A673 (cell line): Measurements from ENCODE around the gene ITPR1. TPM values are rescaled to one million over a fixed set of nuclear protein-coding genes. Genes with fewer than 3 reads are reported as not detected.

ENCODE experiments used
- BruUV-seq: library from RNA; stranded (reverse); fragments of 400-500 nt; replicated peaks from 2 replicates; lab custom pipeline; 2021; lab: Mats Ljungman, UMichigan
- CTCF ChIA-PET: fragments of 300-600 bp; sonication (Branson Sonifier 250); formaldehyde crosslinking; loops from one replicate; lab custom pipeline; 2022; ENCODE audit warnings: antibody characterized with exemption; lab: Charles Lee
- POLR2A ChIA-PET: fragments of 300-600 bp; sonication (Branson Sonifier 250); formaldehyde crosslinking; loops from one replicate; lab custom pipeline; 2022; ENCODE audit warnings: antibody characterized with exemption; ENCODE audit not compliant: low non-redundant PET; lab: Charles Lee
- DNase-seq: peaks from one replicate; pipeline ENCODE4 v3.0.0-alpha.2; 2015; ENCODE audit warnings: low spot score
- H3K27ac ChIP-seq: fragments of 200-600 bp; sonication (generic); 2 replicates; pipeline ENCODE4 v1.5.1; 2016; ENCODE audit warnings: mixed run types, low read depth, mild to moderate bottlenecking, mixed read lengths, antibody characterized with exemption, low read length; ENCODE audit not compliant: poor library complexity, severe bottlenecking
- H3K27me3 ChIP-seq: fragments of 200-600 bp; sonication (generic); replicated peaks from 2 replicates; pipeline ENCODE4 v1.6.1; 2017; ENCODE audit warnings: mixed run types, low read depth, mild to moderate bottlenecking, mixed read lengths, antibody characterized with exemption, low read length; ENCODE audit not compliant: insufficient read depth, poor library complexity
- H3K36me3 ChIP-seq: fragments of 200-600 bp; sonication (generic); 2 replicates; pipeline ENCODE4 v1.6.1; 2016; ENCODE audit warnings: mixed run types, mild to moderate bottlenecking, mixed read lengths, antibody characterized with exemption, low read length; ENCODE audit not compliant: insufficient read depth, poor library complexity, severe bottlenecking
- H3K4me1 ChIP-seq: fragments of 200-600 bp; sonication (generic); 2 replicates; pipeline ENCODE4 v1.6.1; 2017; ENCODE audit warnings: mixed run types, mild to moderate bottlenecking, mixed read lengths, antibody characterized with exemption, low read length; ENCODE audit not compliant: insufficient read depth, poor library complexity, severe bottlenecking
- H3K4me3 ChIP-seq: fragments of 200-600 bp; sonication (generic); 2 replicates; pipeline ENCODE4 v1.5.1; 2016; ENCODE audit warnings: low read depth, mixed run types, mild to moderate bottlenecking, mixed read lengths, low read length; ENCODE audit not compliant: poor library complexity, severe bottlenecking
- H3K9me3 ChIP-seq: fragments of 200-600 bp; sonication (generic); 2 replicates; pipeline ENCODE4 v1.6.1; 2016; ENCODE audit warnings: mixed run types, low read depth, mild to moderate bottlenecking, mixed read lengths, antibody characterized with exemption, low read length; ENCODE audit not compliant: poor library complexity, severe bottlenecking
- EZH2 ChIP-seq: fragments of 200-600 bp; sonication (generic); IDR thresholded peaks from 2 replicates; pipeline ENCODE4 v1.6.1; 2017; ENCODE audit warnings: borderline replicate concordance, low read depth, mild to moderate bottlenecking, mixed read lengths, antibody characterized with exemption, low read length; ENCODE audit not compliant: poor library complexity, severe bottlenecking
- intact Hi-C: fragments of 100-400 bp; cut with micrococcal nuclease; formaldehyde crosslinking; loops from one replicate; pipeline ENCODE4 v1.10.0; 2022; ENCODE audit not compliant: unreplicated experiment
- total RNA-seq: library from RNA; stranded (reverse); gene quantifications from 2 replicates; pipeline ENCODE4 v1.2.3, GENCODE V29; 2021
- TF ChIP-seq, protein P1 (sequence below): fragments of 300-800, 200-600 bp; sonication (generic); conservative IDR thresholded peaks from 2 replicates; pipeline ENCODE4 v1.5.1; 2017; ENCODE audit warnings: low read depth, mild to moderate bottlenecking, antibody characterized with exemption, low read length, moderate library complexity, mixed read lengths

The ITPR1 gene
- total RNA-seq, 1 experiment from 2014 or later = 8.6 TPM

- TF ChIP-seq, protein P1, sequence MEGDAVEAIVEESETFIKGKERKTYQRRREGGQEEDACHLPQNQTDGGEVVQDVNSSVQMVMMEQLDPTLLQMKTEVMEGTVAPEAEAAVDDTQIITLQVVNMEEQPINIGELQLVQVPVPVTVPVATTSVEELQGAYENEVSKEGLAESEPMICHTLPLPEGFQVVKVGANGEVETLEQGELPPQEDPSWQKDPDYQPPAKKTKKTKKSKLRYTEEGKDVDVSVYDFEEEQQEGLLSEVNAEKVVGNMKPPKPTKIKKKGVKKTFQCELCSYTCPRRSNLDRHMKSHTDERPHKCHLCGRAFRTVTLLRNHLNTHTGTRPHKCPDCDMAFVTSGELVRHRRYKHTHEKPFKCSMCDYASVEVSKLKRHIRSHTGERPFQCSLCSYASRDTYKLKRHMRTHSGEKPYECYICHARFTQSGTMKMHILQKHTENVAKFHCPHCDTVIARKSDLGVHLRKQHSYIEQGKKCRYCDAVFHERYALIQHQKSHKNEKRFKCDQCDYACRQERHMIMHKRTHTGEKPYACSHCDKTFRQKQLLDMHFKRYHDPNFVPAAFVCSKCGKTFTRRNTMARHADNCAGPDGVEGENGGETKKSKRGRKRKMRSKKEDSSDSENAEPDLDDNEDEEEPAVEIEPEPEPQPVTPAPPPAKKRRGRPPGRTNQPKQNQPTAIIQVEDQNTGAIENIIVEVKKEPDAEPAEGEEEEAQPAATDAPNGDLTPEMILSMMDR = no peak
- TF ChIP-seq EZH2 = no peak
- Histone ChIP-seq H3K36me3 (no peaks in the 10 kb centered on the region), H3K27me3 (no peaks in the 10 kb centered on the region), H3K4me1 (peaks cover 12% of the 10 kb centered on the region), H3K4me3 (no peak overlapping the region), H3K9me3 (no peaks in the 10 kb centered on the region), H3K27ac (no peak overlapping the region)
- no peak for DNase-seq
- intact Hi-C loops = no loop called here
- POLR2A ChIA-PET = no interaction called here
- CTCF ChIA-PET = no interaction called here
- BruUV-seq = no TSS peak
Observed at GRCh38 chr3:4836516-4836915, 343.4 kb downstream of the ITPR1 start.

GRCh38 chr3:4837374-4837930 is 344.3 kb downstream of the ITPR1 start:
- intact Hi-C loops = no loop called here
- H3K4me3 ChIP-seq = no peak overlapping the region
- H3K27me3 ChIP-seq = no peaks in the 10 kb centered on the region
- BruUV-seq = no TSS peak
- no peaks in the 10 kb centered on the region for H3K36me3 ChIP-seq
- no peak overlapping the region for H3K27ac ChIP-seq
- CTCF ChIA-PET = no interaction called here
- H3K9me3 ChIP-seq = no peaks in the 10 kb centered on the region
- peaks cover 12% of the 10 kb centered on the region for H3K4me1 ChIP-seq
- POLR2A ChIA-PET = no interaction called here
- DNase-seq = no peak
- TF ChIP-seq, protein P1 = no peak
- no peak for TF ChIP-seq EZH2

- peaks cover 12% of the 10 kb centered on the region for H3K4me1 ChIP-seq
- H3K4me3 ChIP-seq = no peak overlapping the region
- H3K36me3 ChIP-seq = no peaks in the 10 kb centered on the region
- no TSS peak for BruUV-seq
- CTCF ChIA-PET = no interaction called here
- no peak overlapping the region for H3K27ac ChIP-seq
- POLR2A ChIA-PET = no interaction called here
- no peaks in the 10 kb centered on the region for H3K27me3 ChIP-seq
- no peak for DNase-seq
- TF ChIP-seq, protein P1 = no peak
- TF ChIP-seq EZH2 = no peak
- intact Hi-C loops = no loop called here
- H3K9me3 ChIP-seq = no peaks in the 10 kb centered on the region
Observed at GRCh38 chr3:4838621-4839022, 345.5 kb downstream of the ITPR1 start.
